Smooth muscle cell (in vitro differentiated cells): ENCODE measurements around the gene CADM2. TPM values are rescaled to one million over a fixed set of nuclear protein-coding genes. Genes with fewer than 3 reads are reported as not detected.

ENCODE experiments used
- DNase-seq: peaks from one replicate; lab custom pipeline; 2025; ENCODE audit not compliant: unreplicated experiment; lab: John Stamatoyannopoulos, UW
- H2AFZ ChIP-seq: fragments of 200-600 bp; sonication (generic); 2 replicates; pipeline ENCODE4 v1.6.0; 2016; ENCODE audit warnings: antibody characterized with exemption, low read depth, mild to moderate bottlenecking
- H3F3A ChIP-seq: fragments of 200-600 bp; sonication (generic); 2 replicates; pipeline ENCODE4 v1.6.0; 2017; ENCODE audit warnings: antibody characterized with exemption, low read depth
- H3K27ac ChIP-seq: fragments of 200-600 bp; sonication (generic); 2 replicates; pipeline ENCODE4 v1.5.1; 2016; ENCODE audit warnings: low read depth, mild to moderate bottlenecking
- H3K27me3 ChIP-seq: fragments of 200-600 bp; sonication (generic); 2 replicates; pipeline ENCODE4 v1.6.1; 2016; ENCODE audit warnings: low read depth, mild to moderate bottlenecking
- H3K36me3 ChIP-seq: fragments of 200-600 bp; sonication (generic); 2 replicates; pipeline ENCODE4 v1.5.1; 2016; ENCODE audit warnings: low read depth
- H3K4me1 ChIP-seq: fragments of 200-600 bp; sonication (generic); 2 replicates; pipeline ENCODE4 v1.5.1; 2016; ENCODE audit warnings: low read depth
- H3K4me2 ChIP-seq: fragments of 200-600 bp; sonication (generic); 2 replicates; pipeline ENCODE4 v1.6.0; 2016; ENCODE audit warnings: mild to moderate bottlenecking
- H3K4me3 ChIP-seq: fragments of 200-600 bp; sonication (generic); 2 replicates; pipeline ENCODE4 v1.5.1; 2016; ENCODE audit warnings: mild to moderate bottlenecking
- H3K79me2 ChIP-seq: fragments of 200-600 bp; sonication (generic); 2 replicates; pipeline ENCODE4 v1.6.0; 2016; ENCODE audit warnings: low read depth, mild to moderate bottlenecking
- H3K9ac ChIP-seq: fragments of 200-600 bp; sonication (generic); 2 replicates; pipeline ENCODE4 v1.6.0; 2016; ENCODE audit warnings: low read depth
- H3K9me3 ChIP-seq: fragments of 200-600 bp; sonication (generic); replicated peaks from 2 replicates; pipeline ENCODE4 v1.5.1; 2016; ENCODE audit warnings: low read depth
- H4K20me1 ChIP-seq: fragments of 200-600 bp; sonication (generic); 2 replicates; pipeline ENCODE4 v1.6.0; 2016; ENCODE audit warnings: low read depth
- WGBS: methylation state at CpG from one replicate; pipeline ENCODE4 v1.1.7; 2016; ENCODE audit warnings: low lambda C conversion rate; 5-methylcytosine and 5-hydroxymethylcytosine counted together
- microRNA-seq: library from miRNA; unstranded; fragments of <30 nt; microRNA quantifications from one replicate; pipeline ENCODE4, GENCODE V29; 2016; ENCODE audit warnings: borderline number of aligned reads
- polyA plus RNA-seq: library from polyadenylated mRNA; unstranded; fragments of >200 nt; fragmentation: Nextera tagmentation; extraction: Ambion mirVana; gene quantifications from 2 replicates; pipeline ENCODE4 v1.2.1, GENCODE V29; 2016
- small RNA-seq: library from RNA; depleted of rRNA; stranded (forward); fragments of <200 nt; gene quantifications from one replicate; pipeline ENCODE3, GENCODE V24; 2014
- total RNA-seq: library from RNA; depleted of rRNA; stranded (reverse); fragments of >200 nt; gene quantifications from 2 replicates; pipeline ENCODE4 v1.2.3, GENCODE V29; 2014
- TF ChIP-seq, protein P1 (sequence below): fragments of 200-600 bp; sonication (generic); IDR thresholded peaks from 2 replicates; pipeline ENCODE4 v1.5.1; 2017; ENCODE audit warnings: borderline replicate concordance, mild to moderate bottlenecking, antibody characterized with exemption; ENCODE audit not compliant: insufficient read depth, poor library complexity, severe bottlenecking

Gene CADM2
- total and polyA plus RNA-seq, 2 experiments from 2014 or later: 0.13 TPM; not detected in 1

DNA sequence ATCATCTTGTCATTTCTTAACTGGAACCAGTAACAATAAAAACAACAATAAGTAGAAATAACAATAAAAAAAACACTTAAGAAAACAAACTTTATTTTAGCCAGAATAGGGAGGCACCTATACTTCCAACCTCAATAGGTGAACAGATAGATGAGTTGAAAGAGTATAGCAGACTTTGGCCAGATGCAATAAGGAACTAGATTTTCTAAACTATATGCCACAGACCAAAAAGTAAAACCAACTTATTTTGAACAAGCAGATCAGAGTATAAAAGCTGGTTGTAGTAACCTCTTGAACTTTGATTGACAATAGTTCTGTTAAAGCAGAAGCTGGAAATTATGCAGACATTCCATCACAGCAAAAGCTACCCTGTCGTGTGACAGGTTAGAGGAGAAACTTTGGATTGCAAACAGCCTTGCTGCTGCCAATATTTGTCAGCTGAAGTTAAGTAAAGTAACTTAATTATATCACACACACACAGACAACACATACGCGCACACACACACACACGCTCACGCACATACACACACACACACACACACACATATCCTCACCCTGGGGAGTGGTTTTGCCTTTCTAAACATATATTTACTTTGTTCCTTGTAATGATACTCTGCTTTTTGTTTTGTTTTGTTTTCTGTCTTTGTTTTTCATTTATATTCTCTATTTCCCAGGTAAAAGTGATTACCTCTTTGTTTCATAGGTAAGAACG lies 1128.5 kb downstream of the CADM2 start:
- no peak overlapping the region for H3K4me3 ChIP-seq
- TF ChIP-seq, protein P1, sequence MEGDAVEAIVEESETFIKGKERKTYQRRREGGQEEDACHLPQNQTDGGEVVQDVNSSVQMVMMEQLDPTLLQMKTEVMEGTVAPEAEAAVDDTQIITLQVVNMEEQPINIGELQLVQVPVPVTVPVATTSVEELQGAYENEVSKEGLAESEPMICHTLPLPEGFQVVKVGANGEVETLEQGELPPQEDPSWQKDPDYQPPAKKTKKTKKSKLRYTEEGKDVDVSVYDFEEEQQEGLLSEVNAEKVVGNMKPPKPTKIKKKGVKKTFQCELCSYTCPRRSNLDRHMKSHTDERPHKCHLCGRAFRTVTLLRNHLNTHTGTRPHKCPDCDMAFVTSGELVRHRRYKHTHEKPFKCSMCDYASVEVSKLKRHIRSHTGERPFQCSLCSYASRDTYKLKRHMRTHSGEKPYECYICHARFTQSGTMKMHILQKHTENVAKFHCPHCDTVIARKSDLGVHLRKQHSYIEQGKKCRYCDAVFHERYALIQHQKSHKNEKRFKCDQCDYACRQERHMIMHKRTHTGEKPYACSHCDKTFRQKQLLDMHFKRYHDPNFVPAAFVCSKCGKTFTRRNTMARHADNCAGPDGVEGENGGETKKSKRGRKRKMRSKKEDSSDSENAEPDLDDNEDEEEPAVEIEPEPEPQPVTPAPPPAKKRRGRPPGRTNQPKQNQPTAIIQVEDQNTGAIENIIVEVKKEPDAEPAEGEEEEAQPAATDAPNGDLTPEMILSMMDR: no peak
- H3K4me1 ChIP-seq: no peaks in the 10 kb centered on the region
- H3F3A ChIP-seq: no peaks in the 10 kb centered on the region
- no peaks in the 10 kb centered on the region for H3K36me3 ChIP-seq
- no peak overlapping the region for H3K9ac ChIP-seq
- no peak for DNase-seq
- no peaks in the 10 kb centered on the region for H3K79me2 ChIP-seq
- H3K27me3 ChIP-seq: no peaks in the 10 kb centered on the region
- H3K27ac ChIP-seq: no peak overlapping the region
- H4K20me1 ChIP-seq: no peaks in the 10 kb centered on the region
- no peaks in the 10 kb centered on the region for H3K9me3 ChIP-seq
- H2AFZ ChIP-seq: no peak overlapping the region
- 88% methylated on average over 6 of the region's 6 CpGs for WGBS
- no peak overlapping the region for H3K4me2 ChIP-seq

DNA sequence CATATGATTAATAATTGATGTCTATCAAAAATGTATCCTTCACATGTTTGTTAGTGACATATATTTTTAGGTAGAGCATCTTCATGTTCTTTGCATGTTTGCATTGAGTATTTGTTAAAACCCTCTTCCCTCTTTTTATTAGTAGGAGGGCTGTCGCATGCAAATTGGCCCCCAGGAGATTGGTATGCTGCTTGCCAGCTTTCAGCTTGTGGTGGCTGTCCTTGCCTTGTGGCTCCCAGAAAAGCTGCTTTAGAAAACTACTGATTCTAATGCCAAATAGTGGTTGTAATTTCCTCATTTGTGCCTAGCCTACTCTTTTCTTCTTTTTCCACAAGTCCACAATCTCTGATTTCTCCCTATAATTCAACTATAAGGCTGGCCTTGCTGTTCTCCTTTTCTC lies 1145.4 kb downstream of the CADM2 start:
- 44% methylated on average over 1 of the region's 1 CpG for WGBS
- Histone ChIP-seq H3K36me3 (no peaks in the 10 kb centered on the region), H3K4me3 (no peak overlapping the region), H3K4me2 (no peak overlapping the region), H3K4me1 (no peaks in the 10 kb centered on the region), H4K20me1 (no peaks in the 10 kb centered on the region), H3K9ac (no peak overlapping the region), H3K27me3 (no peaks in the 10 kb centered on the region), H2AFZ (no peak overlapping the region), H3K27ac (no peak overlapping the region), H3K9me3 (no peaks in the 10 kb centered on the region), H3K79me2 (no peaks in the 10 kb centered on the region), H3F3A (no peaks in the 10 kb centered on the region)
- TF ChIP-seq, protein P1: no peak
- no peak for DNase-seq

DNA sequence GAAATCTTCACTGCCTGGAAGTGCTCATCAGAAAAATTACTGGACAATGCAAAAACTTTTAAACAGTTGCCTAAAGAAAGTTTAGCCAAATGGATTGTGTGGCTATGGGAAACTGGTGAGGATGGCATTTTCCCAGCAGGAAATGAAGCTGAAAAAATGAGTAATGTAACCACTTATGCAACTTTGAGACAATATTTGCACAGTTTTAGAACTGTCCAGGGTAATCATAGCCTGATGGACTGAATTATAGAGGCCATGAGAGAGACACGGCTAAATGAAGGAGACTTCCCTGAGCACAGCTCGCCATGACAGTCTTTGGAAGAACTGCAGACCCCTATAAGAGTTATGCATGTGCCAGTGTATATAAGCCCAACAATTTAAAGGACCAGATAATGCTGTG lies 1150.6 kb downstream of the CADM2 start:
- DNase-seq: no peak
- no peaks in the 10 kb centered on the region for H3K9me3 ChIP-seq
- no peaks in the 10 kb centered on the region for H3K79me2 ChIP-seq
- no peak overlapping the region for H3K9ac ChIP-seq
- no peak overlapping the region for H3K4me2 ChIP-seq
- no peak overlapping the region for H3K27ac ChIP-seq
- no peaks in the 10 kb centered on the region for H3K27me3 ChIP-seq
- H4K20me1 ChIP-seq: no peaks in the 10 kb centered on the region
- no peaks in the 10 kb centered on the region for H3K36me3 ChIP-seq
- no peaks in the 10 kb centered on the region for H3F3A ChIP-seq
- H2AFZ ChIP-seq: no peak overlapping the region
- 53% methylated on average over 2 of the region's 2 CpGs for WGBS
- TF ChIP-seq, protein P1: no peak
- H3K4me1 ChIP-seq: no peaks in the 10 kb centered on the region
- no peak overlapping the region for H3K4me3 ChIP-seq

Small RNAs within 50 kb of the gene (microRNA-seq; reads per million reads assigned to microRNA genes)
- not detected for gene MIR5688

Small RNAs within 50 kb of the gene (small RNA-seq; reads per million reads assigned to genes)
- gene MIR5688: not detected
